LNCAP (cell line): ENCODE measurements around the gene TMEM79.

ENCODE experiments used
- CTCF ChIP-seq: fragments of 450-650 bp; IDR thresholded peaks from 2 replicates; pipeline ENCODE4 v1.5.1; 2017; ENCODE audit warnings: mild to moderate bottlenecking

Gene TMEM79

DNA sequence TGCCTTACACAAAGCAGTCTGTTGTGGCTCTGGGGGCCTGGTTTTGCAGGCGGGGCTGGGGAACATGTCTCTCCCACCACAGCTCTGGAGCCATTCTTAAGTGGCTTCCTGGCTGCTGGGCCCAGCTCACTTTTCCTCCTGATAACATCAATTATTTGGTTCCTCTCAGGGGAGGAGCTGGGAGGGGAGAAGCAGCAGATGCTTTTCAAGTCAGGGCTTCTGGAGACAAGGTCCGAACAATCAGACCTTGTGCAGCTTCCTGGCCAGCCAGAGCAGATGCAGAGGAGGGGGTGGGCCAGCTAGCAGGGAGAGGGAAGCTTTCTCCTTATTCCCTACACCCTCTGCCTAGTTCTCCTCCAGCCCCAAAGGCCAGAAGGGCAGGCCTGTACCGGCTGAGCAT lies 32.6 kb upstream of the TMEM79 start:
- no peak for TF ChIP-seq CTCF

- no peak for TF ChIP-seq CTCF
These were observed 30.5 kb upstream of the TMEM79 start for GRCh38 chr1:156253634-156254033.

- no peak for TF ChIP-seq CTCF
These were observed 26.4 kb upstream of the TMEM79 start for GRCh38 chr1:156257711-156258110.

DNA sequence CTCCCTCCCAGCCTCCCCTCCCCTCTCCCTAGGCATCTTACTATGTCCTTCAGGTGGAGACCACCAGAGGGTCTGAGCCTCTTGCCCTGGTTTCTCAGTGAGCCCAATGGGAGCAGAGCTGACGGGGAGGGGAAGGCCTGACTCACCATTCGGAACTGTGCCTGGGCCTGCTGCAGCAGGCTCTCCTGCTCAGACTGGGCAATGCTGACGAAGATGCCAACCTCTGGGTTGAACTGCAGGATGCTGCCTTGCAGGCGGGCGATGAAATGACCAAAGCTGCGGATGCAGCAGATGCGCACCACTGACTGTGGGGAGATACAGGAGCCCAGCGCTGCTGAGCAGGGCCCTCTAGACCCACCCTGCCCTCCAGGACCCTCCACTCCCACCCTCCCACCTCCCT lies 25.3 kb upstream of the TMEM79 start:
- TF ChIP-seq CTCF, result no peak

DNA sequence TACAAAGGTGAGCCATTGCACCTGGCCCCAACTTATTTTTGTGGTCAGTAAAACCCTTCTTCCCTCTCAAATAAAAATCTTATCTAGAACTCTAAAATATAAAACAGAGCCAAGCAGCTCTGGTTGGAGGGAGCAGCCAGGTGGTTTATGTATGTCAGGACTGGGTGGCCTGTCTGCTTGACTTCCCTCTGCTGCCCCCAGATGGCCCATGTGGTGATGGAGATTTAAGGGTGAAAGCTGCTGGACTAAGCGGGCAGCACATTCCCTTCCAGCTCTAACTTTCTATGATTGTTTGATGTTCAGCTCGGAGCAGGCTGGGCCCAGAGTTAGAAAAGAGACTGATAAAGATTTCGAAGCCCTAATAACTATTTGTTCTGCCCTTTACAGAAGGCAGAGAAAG lies 24.3 kb upstream of the TMEM79 start:
- TF ChIP-seq CTCF, result no peak

DNA sequence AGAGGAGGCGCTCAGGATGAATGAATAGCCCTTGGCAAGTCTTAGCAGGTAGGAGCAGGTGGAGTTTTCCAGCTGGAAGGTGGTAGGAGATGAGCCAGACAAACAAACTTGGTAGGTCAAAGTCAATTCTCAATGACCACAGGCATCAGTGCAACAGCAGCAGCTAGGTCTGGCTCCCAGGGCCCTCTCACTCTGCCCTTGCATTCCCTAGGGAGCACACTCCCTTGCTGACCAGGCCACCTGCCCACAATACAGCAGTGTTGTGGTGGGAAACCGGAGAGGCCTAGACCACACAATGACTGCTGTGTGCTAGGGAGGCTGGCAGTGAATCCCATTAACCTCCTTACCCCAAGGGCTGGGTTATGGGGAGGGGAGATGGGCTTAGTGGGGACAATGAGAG lies 23.2 kb upstream of the TMEM79 start:
- TF ChIP-seq CTCF, result no peak

- TF ChIP-seq CTCF, result no peak
These were observed 21.5 kb upstream of the TMEM79 start for GRCh38 chr1:156262461-156263287.

GRCh38 chr1:156263288-156263655 lies 20.9 kb upstream of the TMEM79 start:
- TF ChIP-seq CTCF, result no peak
